ENCODE results near the gene RFFL. TPM values are rescaled to one million over a fixed set of nuclear protein-coding genes. Genes with fewer than 3 reads are reported as not detected.

RFFL gene
- total RNA-seq, 1 experiment from 2014 or later = 29.6 TPM

GRCh38 chr17:35064516-35065215 lies 1.2 kb upstream of the RFFL start:
- Mint-ChIP-seq H3K27ac (ENCODE audit: unreplicated experiment) (peak overlapping the region; percentile 75), H3K4me1 (ENCODE audit: low read depth, unreplicated experiment) (peaks cover 30% of the 10 kb centered on the region), H3K27me3 (ENCODE audit: insufficient read depth, unreplicated experiment) (no peaks in the 10 kb centered on the region), H3K4me3 (ENCODE audit: unreplicated experiment) (no peak overlapping the region), H3K36me3 (ENCODE audit: insufficient read depth, unreplicated experiment) (peaks cover 23% of the 10 kb centered on the region), H3K9me3 (ENCODE audit: unreplicated experiment) (no peaks in the 10 kb centered on the region)
- Histone ChIP-seq H3K4me3 (ENCODE audit: low read depth, low read length) (no peak overlapping the region), H3K36me3 (ENCODE audit: control insufficient read depth, insufficient read depth, low read length) (no peaks in the 10 kb centered on the region), H3K4me1 (peaks cover 37% of the 10 kb centered on the region), H3K9me3 (no peaks in the 10 kb centered on the region), H3K27me3 (replicated peaks; ENCODE audit: control insufficient read depth, insufficient read depth, low read length) (no peaks in the 10 kb centered on the region)
- no peak for TF ChIP-seq CTCF (IDR thresholded peaks at IDR 0.05; ENCODE audit: insufficient read depth in 1 of 2, low read depth in 1 of 2, low read length in 1 of 2, severe bottlenecking in 1 of 2, unreplicated experiment in 1 of 2)
- POLR2A ChIA-PET = interaction anchor here (1.4 kb wide), 1 partner anchor 46 kb away, joined by 7 read pairs; no protein-coding TSS in a partner anchor
- intact Hi-C loops (cut with micrococcal nuclease; ENCODE audit: unreplicated experiment) = no loop called here
- CTCF ChIA-PET = interaction anchor here (1.4 to 2.0 kb wide), 3 partner anchors 10 to 25 kb away, joined by 3 to 10 read pairs (median 3); no protein-coding TSS in a partner anchor
- no TSS peak for BruUV-seq (replicated peaks)
- DNase-seq = no peak

- peaks cover 21% of the 10 kb centered on the region for H3K4me1 Mint-ChIP-seq (ENCODE audit: low read depth, unreplicated experiment)
- no peak for DNase-seq
Measured at GRCh38 chr17:35062308-35062707, 1.2 kb downstream of the RFFL start.

GRCh38 chr17:35057332-35057915 lies 6.1 kb downstream of the RFFL start:
- no peaks in the 10 kb centered on the region for H3K9me3 ChIP-seq
- no peaks in the 10 kb centered on the region for H3K9me3 Mint-ChIP-seq (ENCODE audit: unreplicated experiment)
- 0 out of 2 replicates have a peak, but pooled peaks cover 5% of the 10 kb centered on the region for H3K4me1 ChIP-seq
- ChIA-PET POLR2A (no interaction called here), CTCF (no interaction called here)
- H3K27me3 ChIP-seq (replicated peaks; ENCODE audit: control insufficient read depth, insufficient read depth, low read length) = no peaks in the 10 kb centered on the region
- H3K36me3 Mint-ChIP-seq (ENCODE audit: insufficient read depth, unreplicated experiment) = peaks cover 23% of the 10 kb centered on the region
- no peak overlapping the region for H3K27ac Mint-ChIP-seq (ENCODE audit: unreplicated experiment)
- intact Hi-C loops (cut with micrococcal nuclease; ENCODE audit: unreplicated experiment) = no loop called here
- no peak for TF ChIP-seq CTCF (IDR thresholded peaks at IDR 0.05; ENCODE audit: insufficient read depth in 1 of 2, low read depth in 1 of 2, low read length in 1 of 2, severe bottlenecking in 1 of 2, unreplicated experiment in 1 of 2)
- no peak for DNase-seq
- no TSS peak for BruUV-seq (replicated peaks)
- H3K4me1 Mint-ChIP-seq (ENCODE audit: low read depth, unreplicated experiment) = peaks cover 10% of the 10 kb centered on the region
- H3K4me3 ChIP-seq (ENCODE audit: low read depth, low read length) = no peak overlapping the region
- H3K27me3 Mint-ChIP-seq (ENCODE audit: insufficient read depth, unreplicated experiment) = no peaks in the 10 kb centered on the region
- no peak overlapping the region for H3K4me3 Mint-ChIP-seq (ENCODE audit: unreplicated experiment)
- no peaks in the 10 kb centered on the region for H3K36me3 ChIP-seq (ENCODE audit: control insufficient read depth, insufficient read depth, low read length)

More at GRCh38 chr17:35062308-35062707, 1.2 kb downstream of the RFFL start:
- no peaks in the 10 kb centered on the region for H3K36me3 ChIP-seq (ENCODE audit: control insufficient read depth, insufficient read depth, low read length)
- Mint-ChIP-seq H3K27ac (ENCODE audit: unreplicated experiment) (peak overlapping the region; percentile 75), H3K27me3 (ENCODE audit: insufficient read depth, unreplicated experiment) (no peaks in the 10 kb centered on the region), H3K9me3 (ENCODE audit: unreplicated experiment) (no peaks in the 10 kb centered on the region), H3K36me3 (ENCODE audit: insufficient read depth, unreplicated experiment) (peaks cover 23% of the 10 kb centered on the region), H3K4me3 (ENCODE audit: unreplicated experiment) (peak overlapping the region; percentile 49)
- H3K4me3 ChIP-seq (ENCODE audit: low read depth, low read length) = no peak overlapping the region
- intact Hi-C loops (cut with micrococcal nuclease; ENCODE audit: unreplicated experiment) = no loop called here
- BruUV-seq (replicated peaks) = no TSS peak
- CTCF ChIA-PET = no interaction called here
- no peak for TF ChIP-seq CTCF (IDR thresholded peaks at IDR 0.05; ENCODE audit: insufficient read depth in 1 of 2, low read depth in 1 of 2, low read length in 1 of 2, severe bottlenecking in 1 of 2, unreplicated experiment in 1 of 2)
- peaks cover 16% of the 10 kb centered on the region for H3K4me1 ChIP-seq
- no peaks in the 10 kb centered on the region for H3K9me3 ChIP-seq
- POLR2A ChIA-PET = interaction anchor here (0.5 kb wide), 1 partner anchor 8 kb away, joined by 4 read pairs; no protein-coding TSS in a partner anchor
- H3K27me3 ChIP-seq (replicated peaks; ENCODE audit: control insufficient read depth, insufficient read depth, low read length) = no peaks in the 10 kb centered on the region

All from Caco-2 (cell line).